Left renal cortex interstitium (tissue), 4 donors: ENCODE measurements around the gene OR2AG2. TPM values are rescaled to one million over a fixed set of nuclear protein-coding genes. Genes with fewer than 3 reads are reported as not detected.

Experiments
- DNase-seq, 4 donors: peaks; one replicate each; pipeline ENCODE4 v3.0.0-alpha.2; 2013; ENCODE audit warnings: low read depth in 4 of 4, low spot score in 2 of 4, missing footprints in 1 of 4
- polyA plus RNA-seq, 4 donors: library from polyadenylated mRNA; unstranded; fragments of 120-200 nt; gene quantifications; one replicate each; pipeline ENCODE4 v1.2.1, GENCODE V29; 2013; ENCODE audit not compliant: insufficient read length in 4 of 4

The OR2AG2 gene
- polyA plus RNA-seq, 4 donors: 0.04 to 0.13 (median 0.05) TPM; not detected in 1

- DNase-seq: no peak
Observed at GRCh38 chr11:6742260-6742659, 29.5 kb downstream of the OR2AG2 start.

GRCh38 chr11:6738590-6738989, 33.2 kb downstream of the OR2AG2 start:
- no peak for DNase-seq

DNA sequence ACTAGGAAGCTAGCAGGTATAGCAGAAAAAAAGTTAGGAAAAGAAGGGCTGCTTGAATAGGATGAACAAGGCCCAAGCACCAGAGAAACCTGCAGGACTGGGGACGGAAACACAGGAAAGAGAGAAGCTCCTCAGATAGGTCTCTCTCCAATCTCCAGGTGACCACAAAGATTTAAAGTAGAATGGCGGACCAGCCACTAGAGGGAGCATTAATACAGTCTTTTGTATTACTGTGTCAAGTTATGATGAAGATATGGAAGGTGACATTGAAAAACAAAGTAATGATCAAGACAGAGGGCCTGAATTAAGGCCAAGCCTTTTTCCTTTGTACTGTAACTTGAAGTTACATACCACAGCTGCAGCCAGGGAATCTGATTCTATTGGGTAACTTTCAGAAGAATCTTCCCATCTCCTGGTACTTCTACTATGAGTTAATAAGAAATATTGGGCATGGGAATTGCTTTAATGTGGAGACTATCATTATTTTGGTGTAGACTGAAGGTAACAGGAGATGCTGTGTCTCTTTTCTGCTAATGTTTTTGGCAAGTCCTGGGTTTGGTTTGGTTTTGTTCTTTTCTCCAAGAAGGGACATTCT, 33.8 kb downstream of the OR2AG2 start:
- DNase-seq: no peak

GRCh38 chr11:6736495-6737121, 35.2 kb downstream of the OR2AG2 start:
- no peak for DNase-seq

- DNase-seq: no peak
Observed at GRCh38 chr11:6735306-6735705, 36.5 kb downstream of the OR2AG2 start.

- DNase-seq: no peak
Observed at GRCh38 chr11:6734616-6735015, 37.2 kb downstream of the OR2AG2 start.

GRCh38 chr11:6733326-6734275, 38.2 kb downstream of the OR2AG2 start:
- DNase-seq: no peak

DNA sequence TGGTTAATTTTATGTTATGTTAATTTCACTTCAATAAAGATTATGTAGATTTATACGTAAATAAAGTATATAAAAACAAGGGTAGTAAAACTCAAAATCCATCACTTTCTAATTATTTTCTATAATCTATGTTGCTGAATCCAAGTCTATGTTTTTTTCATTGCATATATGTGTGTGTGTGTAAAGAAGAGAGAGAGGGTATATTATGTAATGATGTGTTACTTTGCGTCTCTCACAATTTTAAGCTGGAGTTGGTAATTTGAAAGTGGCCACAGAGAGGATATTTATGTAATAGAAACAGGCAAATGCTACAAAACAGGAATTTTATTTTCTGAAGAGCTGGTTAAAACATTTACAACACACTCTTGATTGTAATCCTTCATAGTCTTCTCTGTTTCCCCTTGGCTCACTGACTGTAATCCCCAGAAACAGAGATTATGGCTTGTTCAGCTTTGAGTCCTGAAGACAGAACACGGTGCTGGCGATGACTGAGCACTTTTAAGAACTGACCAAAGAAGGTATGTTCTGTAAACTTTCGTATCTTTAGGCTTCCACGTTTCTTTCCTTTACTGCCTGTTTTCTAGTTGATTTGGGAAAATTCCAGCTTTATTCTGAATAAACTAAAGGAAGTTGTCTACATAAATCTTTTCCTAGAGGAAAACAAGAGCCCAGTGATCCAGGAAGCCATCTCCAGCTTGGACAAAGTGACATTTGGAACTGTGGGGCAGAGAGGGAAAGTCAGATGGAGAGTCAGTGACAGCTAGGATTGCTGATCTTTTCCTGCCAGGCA, 43.6 kb downstream of the OR2AG2 start:
- no peak for DNase-seq

GRCh38 chr11:6725386-6725896, 46.3 kb downstream of the OR2AG2 start:
- no peak for DNase-seq

DNA sequence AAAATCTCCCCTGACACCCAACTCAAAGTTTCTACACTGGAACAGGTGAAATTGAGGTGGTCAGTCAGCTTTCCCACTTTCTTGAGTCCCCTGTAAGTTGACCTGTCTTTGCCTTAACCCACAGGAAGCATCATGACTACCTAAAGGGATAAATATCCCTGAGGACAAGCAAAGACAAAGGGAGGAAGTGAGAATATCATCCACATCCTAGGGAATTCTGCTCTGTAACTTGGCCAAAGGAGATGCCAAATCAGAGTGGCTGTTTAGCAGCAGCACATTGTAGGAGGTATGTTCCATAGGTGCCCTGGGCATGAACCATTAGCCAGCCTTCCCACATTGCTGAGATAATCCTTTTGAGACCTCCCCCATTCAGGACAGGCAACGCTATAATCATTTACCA, 47.8 kb downstream of the OR2AG2 start:
- no peak for DNase-seq

DNA sequence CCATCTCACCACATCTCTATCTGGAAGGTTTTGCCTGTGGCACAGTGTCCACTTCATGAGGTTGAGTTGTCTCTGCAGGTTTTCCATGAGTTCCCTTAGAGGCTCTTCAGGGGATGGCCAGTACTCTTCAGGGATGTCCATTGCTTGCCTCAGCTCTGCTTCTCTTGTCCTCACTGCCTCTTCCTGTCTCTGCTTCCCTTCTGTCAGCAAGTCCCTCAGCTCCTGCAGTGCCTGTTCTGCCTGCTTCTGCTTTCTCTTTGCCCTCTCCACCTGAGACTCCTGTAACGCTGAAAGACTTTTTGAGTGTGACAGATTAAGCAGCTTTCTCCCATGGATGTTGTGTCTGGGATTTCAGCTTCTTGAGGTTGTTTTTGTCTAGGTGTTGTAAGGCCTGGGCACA, 50.4 kb downstream of the OR2AG2 start:
- DNase-seq: no peak

DNA sequence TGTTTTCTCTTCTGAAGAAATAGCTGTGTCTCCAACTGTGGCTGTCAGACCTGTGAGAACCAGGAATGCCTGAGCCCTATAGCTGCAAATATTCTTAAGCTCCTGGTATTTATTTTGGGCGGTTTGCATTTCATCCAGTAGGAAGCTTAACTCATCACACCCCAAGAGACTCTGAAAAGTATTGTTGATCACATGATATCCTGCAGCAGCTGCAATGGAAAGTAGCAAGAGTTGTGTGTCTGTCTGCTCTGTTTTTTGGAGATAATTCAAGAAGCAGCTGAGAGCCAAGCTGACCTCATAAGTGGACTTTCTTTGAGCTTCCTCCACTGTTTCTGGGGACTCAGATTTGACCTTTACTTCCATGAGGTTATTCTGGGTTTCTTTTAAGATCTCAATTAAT, 52.2 kb downstream of the OR2AG2 start:
- no peak for DNase-seq

DNA sequence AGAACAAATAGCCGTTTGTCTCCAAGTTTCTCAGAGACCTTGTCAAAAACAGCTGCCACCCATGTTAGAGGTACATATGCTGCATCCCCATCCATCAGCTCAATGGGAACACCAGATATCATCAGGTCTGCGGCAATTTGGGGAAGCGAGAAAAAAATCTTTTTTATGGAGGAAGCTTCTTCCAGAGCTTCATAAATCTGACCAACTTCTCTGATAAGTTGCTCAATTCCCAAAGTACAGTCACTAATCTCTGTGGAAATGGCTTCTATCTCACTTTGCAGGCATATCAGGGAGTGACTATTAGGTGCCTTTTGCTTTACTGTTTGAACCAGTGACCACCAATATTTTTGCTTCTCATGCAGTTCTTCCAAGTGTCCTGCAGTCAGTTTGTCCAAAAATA, 54.4 kb downstream of the OR2AG2 start:
- DNase-seq: no peak

Other genes with a start within 250 kb of the OR2AG2 start
- 10 to 100 TPM; 18.0 to 26.5 (median 24.0) TPM for gene RRP8, start 168.4 kb downstream of the OR2AG2 start, polyA plus RNA-seq
- 100 to 1,000 TPM; 154 to 165 (median 158) TPM for gene ILK, start 168.2 kb downstream of the OR2AG2 start, polyA plus RNA-seq
- 100 to 1,000 TPM in 1 of 4 donors, 10 to 100 TPM in 3; 64.8 to 107 (median 78.5) TPM for gene TAF10, start 159.8 kb downstream of the OR2AG2 start, polyA plus RNA-seq
- gene TPP1, start 152.6 kb downstream of the OR2AG2 start, polyA plus RNA-seq: 100 to 1,000 TPM in 3 of 4 donors, 10 to 100 TPM in 1; 89.2 to 119 (median 113) TPM
- gene DCHS1, start 116.2 kb downstream of the OR2AG2 start, polyA plus RNA-seq: 10 to 100 TPM; 29.8 to 49.5 (median 37.8) TPM
- 10 to 100 TPM; 64.7 to 81.0 (median 72.8) TPM for gene MRPL17, start 88.6 kb downstream of the OR2AG2 start, polyA plus RNA-seq
- under 1 TPM in 3 of 4 donors, not detected in 1; 0.04 to 0.16 (median 0.05) TPM for gene OR2AG1, start 11.0 kb upstream of the OR2AG2 start, polyA plus RNA-seq
- gene OR6A2, start 27.7 kb upstream of the OR2AG2 start, polyA plus RNA-seq: under 1 TPM in 2 of 4 donors, not detected in 2; 0.03 TPM
- not detected for gene OR10A5, start 73.7 kb upstream of the OR2AG2 start, polyA plus RNA-seq
- under 1 TPM in 3 of 4 donors, not detected in 1; 0.03 to 0.09 (median 0.09) TPM for gene OR10A2, start 91.1 kb upstream of the OR2AG2 start, polyA plus RNA-seq
- gene OR10A4, start 104.6 kb upstream of the OR2AG2 start, polyA plus RNA-seq: not detected
- not detected for gene OR2D2, start 120.5 kb upstream of the OR2AG2 start, polyA plus RNA-seq
- gene OR2D3, start 149.0 kb upstream of the OR2AG2 start, polyA plus RNA-seq: not detected
- gene ZNF215, start 154.4 kb upstream of the OR2AG2 start, polyA plus RNA-seq: 1 to 10 TPM; 2.2 to 4.5 (median 3.6) TPM
- gene ZNF214, start 248.4 kb upstream of the OR2AG2 start, polyA plus RNA-seq: 10 to 100 TPM; 10.3 to 12.9 (median 11.3) TPM
- gene NLRP14, start 248.5 kb upstream of the OR2AG2 start, polyA plus RNA-seq: 1 to 10 TPM in 2 of 4 donors, under 1 TPM in 2; 0.43 to 1.1 (median 0.94) TPM